ENCODE data around the gene SFMBT2. TPM values are rescaled to one million over a fixed set of nuclear protein-coding genes. Genes with fewer than 3 reads are reported as not detected.

Gene SFMBT2
- total RNA-seq, 1 donor from 2014 or later, result 7.2 TPM

GRCh38 chr10:7117806-7118674 lies 292.8 kb downstream of the SFMBT2 start:
- no peak for DNase-seq (ENCODE audit: extremely low spot score, unreplicated experiment)
- Mint-ChIP-seq H3K27ac (no peak overlapping the region), H3K4me1 (ENCODE audit: unreplicated experiment) (peaks cover 5% of the 10 kb centered on the region), H3K27me3 (peaks cover 53% of the 10 kb centered on the region), H3K4me3 (no peak overlapping the region), H3K9me3 (peaks cover 4% of the 10 kb centered on the region), H3K36me3 (no peaks in the 10 kb centered on the region)
- TF ChIP-seq, protein P1, sequence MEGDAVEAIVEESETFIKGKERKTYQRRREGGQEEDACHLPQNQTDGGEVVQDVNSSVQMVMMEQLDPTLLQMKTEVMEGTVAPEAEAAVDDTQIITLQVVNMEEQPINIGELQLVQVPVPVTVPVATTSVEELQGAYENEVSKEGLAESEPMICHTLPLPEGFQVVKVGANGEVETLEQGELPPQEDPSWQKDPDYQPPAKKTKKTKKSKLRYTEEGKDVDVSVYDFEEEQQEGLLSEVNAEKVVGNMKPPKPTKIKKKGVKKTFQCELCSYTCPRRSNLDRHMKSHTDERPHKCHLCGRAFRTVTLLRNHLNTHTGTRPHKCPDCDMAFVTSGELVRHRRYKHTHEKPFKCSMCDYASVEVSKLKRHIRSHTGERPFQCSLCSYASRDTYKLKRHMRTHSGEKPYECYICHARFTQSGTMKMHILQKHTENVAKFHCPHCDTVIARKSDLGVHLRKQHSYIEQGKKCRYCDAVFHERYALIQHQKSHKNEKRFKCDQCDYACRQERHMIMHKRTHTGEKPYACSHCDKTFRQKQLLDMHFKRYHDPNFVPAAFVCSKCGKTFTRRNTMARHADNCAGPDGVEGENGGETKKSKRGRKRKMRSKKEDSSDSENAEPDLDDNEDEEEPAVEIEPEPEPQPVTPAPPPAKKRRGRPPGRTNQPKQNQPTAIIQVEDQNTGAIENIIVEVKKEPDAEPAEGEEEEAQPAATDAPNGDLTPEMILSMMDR (conservative IDR thresholded peaks at IDR 0.05), result no peak

GRCh38 chr10:7117177-7117799 lies 293.5 kb downstream of the SFMBT2 start:
- peaks cover 5% of the 10 kb centered on the region for H3K4me1 Mint-ChIP-seq (ENCODE audit: unreplicated experiment)
- peaks cover 51% of the 10 kb centered on the region for H3K27me3 Mint-ChIP-seq

DNA sequence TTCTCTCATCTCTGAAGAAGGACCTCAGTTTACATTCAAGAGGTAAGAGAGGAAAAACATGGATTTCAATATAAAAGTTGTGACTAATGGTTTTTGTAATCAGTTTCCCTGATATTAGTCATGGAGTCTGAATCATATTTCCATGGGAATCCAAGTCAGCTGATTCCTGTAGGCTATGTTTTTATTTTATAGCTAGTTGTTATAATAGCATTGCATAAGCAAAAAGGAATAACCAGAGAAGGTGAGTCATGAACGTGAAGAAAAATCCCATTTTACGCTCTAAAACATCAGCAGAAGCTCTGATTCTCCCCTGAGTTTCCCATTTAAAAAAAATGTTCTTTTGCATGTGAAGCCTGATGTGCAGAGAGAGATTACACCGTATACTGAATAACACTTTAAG lies 299.3 kb downstream of the SFMBT2 start:
- Mint-ChIP-seq H3K4me3 (no peak overlapping the region), H3K9me3 (peaks cover 5% of the 10 kb centered on the region), H3K27me3 (peaks cover 38% of the 10 kb centered on the region), H3K27ac (no peak overlapping the region), H3K4me1 (ENCODE audit: unreplicated experiment) (no peaks in the 10 kb centered on the region), H3K36me3 (no peaks in the 10 kb centered on the region)
- TF ChIP-seq, protein P1 (conservative IDR thresholded peaks at IDR 0.05), result no peak
- no peak for DNase-seq (ENCODE audit: extremely low spot score, unreplicated experiment)

More at GRCh38 chr10:7117177-7117799, 293.5 kb downstream of the SFMBT2 start:
- no peak overlapping the region for H3K27ac Mint-ChIP-seq
- DNase-seq (ENCODE audit: extremely low spot score, unreplicated experiment), result no peak
- no peaks in the 10 kb centered on the region for H3K36me3 Mint-ChIP-seq
- peaks cover 4% of the 10 kb centered on the region for H3K9me3 Mint-ChIP-seq
- H3K4me3 Mint-ChIP-seq, result no peak overlapping the region
- TF ChIP-seq, protein P1 (conservative IDR thresholded peaks at IDR 0.05), result no peak

GRCh38 chr10:7111089-7111488 lies 299.7 kb downstream of the SFMBT2 start:
- Mint-ChIP-seq H3K27me3 (peaks cover 34% of the 10 kb centered on the region), H3K9me3 (peaks cover 5% of the 10 kb centered on the region), H3K4me1 (ENCODE audit: unreplicated experiment) (no peaks in the 10 kb centered on the region), H3K27ac (no peak overlapping the region), H3K36me3 (no peaks in the 10 kb centered on the region), H3K4me3 (no peak overlapping the region)
- no peak for DNase-seq (ENCODE audit: extremely low spot score, unreplicated experiment)
- TF ChIP-seq, protein P1 (conservative IDR thresholded peaks at IDR 0.05), result no peak
